NCI-H187 (cell line): Measurements from ENCODE around the gene GOLGA2.

Experiments used
- DNase-seq, 2 experiments: peaks; one replicate each; lab custom pipeline; 2025; lab: John Stamatoyannopoulos, UW

Gene GOLGA2

GRCh38 chr9:128257907-128258306 lies 17.9 kb downstream of the GOLGA2 start:
- DNase-seq: no peak

DNA sequence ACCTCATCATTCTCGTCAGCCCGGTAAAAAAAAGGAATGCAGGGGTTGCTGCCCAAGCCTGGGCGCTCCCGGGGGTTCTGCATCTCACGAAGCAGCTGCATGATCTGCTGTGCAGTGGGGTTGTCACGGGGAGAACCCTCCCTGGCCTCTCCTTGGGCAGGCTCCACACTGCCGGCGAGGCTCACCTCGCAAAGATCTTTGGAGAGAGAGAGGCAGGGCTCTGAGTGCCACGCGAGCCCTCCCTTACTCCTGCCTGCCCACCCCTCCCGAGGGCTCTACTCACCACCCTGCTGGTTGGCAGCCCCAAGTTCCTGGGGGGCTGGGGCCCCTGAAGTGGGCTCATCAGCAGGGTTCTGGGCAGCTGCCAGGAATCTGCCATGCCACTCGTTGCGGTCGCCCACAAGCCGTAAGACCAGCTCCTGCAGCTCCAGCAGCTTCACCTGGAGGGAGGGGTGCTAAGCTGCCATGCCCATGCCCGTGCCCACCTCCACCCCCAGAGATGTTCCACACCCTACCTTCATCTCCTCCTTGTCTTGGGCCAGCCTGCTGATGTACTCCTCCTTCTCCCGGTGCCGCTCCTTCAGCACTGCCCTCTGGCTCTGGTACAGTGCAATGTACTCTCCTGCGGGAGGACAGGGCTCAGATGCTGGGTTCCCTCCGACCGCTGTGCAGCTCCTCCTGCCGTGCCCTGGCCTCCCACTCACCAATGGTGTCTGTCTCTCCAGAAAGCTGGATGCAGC lies 18.6 kb downstream of the GOLGA2 start:
- no peak for DNase-seq

- DNase-seq: no peak
Measured at GRCh38 chr9:128254855-128255759, 20.7 kb downstream of the GOLGA2 start.

DNA sequence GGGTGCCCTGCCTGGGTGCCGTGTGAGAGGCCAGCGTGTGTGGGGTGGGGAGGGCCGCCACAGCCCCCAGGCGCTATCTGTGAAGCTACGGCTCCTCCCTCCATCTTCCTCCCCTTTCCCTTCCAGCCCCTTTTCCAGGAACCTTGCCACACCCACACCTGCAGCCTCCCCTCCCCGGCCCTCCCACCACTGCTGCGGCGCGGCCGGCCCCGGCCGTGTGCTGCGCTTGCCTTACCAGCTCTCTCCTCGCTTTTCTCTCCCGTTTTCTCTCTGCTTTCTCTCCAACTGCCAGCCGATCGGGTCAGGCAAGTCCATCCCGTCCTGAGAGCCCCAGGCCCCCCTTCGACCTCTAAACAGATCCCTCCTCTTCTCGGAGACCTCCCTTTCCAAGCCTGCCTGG lies 21.4 kb downstream of the GOLGA2 start:
- no peak for DNase-seq

- DNase-seq: no peak
Measured at GRCh38 chr9:128253991-128254346, 21.8 kb downstream of the GOLGA2 start.

- no peak for DNase-seq
Measured at GRCh38 chr9:128253140-128253990, 22.4 kb downstream of the GOLGA2 start.

- no peak for DNase-seq
Measured at GRCh38 chr9:128252317-128253139, 23.3 kb downstream of the GOLGA2 start.

DNA sequence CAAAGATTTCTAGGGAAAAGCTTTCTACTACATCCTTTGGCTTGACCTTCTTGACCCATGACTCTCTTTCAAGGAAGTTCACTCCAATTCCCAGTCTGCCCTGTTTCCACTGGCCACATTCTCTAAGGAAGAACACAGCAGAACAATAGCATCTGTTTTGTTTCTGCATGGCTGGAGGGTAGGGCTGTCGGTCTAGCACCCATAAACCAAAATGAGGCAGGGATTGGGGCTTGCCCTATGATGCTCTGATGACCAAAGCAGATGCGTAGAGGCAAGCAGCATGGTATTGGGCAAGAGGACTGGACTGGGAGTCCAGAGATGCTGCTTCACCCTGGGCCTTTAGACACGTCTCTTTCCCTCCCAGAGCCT lies 24.1 kb downstream of the GOLGA2 start:
- no peak for DNase-seq

GRCh38 chr9:128250839-128251731 lies 24.7 kb downstream of the GOLGA2 start:
- DNase-seq: no peak

DNA sequence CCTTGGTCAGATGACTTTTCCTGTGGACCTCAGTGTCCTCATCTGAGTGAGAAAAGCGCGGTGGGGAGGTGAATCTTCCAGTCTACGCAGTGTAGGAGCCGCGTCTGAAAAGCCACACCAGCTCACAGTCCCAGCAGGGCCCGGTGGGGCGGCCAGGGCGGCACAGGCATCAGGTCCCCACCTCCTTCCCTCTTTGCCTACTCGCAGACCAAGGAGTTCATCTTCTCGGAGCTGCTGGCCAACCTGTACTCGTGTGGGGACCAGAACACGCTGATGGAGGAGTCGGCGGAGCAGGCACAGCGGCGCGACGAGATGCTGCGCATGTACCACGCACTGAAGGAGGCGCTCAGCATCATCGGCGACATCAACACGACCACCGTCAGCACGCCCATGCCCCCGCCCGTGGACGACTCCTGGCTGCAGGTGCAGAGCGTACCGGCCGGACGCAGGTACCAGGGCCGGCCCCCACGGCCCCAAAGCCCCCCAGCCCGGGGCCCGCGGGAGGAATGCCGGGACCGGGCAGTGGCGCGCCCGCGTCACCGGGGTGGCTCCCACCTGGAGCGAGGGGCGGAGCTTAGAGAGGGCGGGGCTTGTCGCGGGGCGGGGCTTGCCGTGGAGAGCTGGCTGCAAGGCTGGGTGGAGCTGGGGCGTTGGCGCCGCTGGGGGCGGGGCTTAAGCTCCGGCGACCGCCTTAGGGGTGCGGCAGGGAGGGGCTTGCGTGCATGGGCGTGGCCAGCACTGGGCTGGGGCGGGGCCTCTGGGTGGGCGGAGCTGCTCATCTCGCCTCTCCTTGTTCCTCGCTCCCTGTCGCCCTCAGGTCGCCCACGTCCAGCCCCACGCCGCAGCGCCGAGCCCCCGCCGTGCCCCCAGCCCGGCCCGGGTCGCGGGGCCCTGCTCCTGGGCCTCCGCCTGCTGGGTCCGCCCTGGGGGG lies 25.6 kb downstream of the GOLGA2 start:
- peak; percentile 63 to 64 for DNase-seq

DNA sequence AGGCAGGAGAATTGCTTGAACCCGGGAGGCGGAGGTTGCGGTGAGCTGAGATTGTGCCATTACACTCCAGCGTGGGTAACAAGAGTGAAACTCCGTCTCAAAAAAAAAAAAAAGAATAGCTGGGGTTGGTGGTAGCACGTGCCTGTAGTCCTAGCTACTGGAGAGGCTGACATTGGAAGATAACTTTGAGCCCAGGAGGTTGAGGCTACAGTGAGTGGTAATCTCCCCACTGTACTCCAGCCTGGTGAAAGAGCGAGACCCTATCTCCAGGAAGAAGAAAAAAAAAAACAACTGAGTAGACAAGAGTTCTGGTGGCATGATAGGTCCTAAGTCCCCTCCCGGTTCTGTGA lies 26.3 kb downstream of the GOLGA2 start:
- DNase-seq: no peak

DNA sequence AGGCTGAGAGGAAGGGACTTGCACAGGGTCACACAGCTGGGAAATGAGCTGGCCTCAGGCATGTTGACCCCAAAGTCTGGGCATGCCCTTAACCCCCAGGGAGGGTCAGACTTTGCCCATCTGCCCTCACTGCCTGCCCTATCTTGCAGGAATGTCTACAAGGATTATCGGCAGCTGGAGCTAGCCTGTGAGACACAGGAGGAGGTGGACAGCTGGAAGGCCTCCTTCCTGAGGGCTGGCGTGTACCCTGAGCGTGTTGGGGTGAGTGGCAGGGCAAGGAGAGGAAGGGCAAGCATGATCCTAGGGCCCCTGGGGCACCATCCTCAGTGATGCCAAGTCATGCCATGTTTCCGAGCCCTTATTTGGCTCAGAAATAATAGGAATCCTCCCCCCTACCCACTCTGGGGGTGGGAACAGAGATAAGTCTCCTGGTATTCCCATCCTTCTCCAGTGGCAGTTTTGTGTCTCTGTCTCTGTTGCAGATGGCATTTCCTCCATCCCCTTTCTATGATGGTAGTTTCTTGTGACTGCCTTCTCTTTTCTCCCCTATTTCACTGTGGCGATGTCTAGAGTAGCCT lies 28.5 kb downstream of the GOLGA2 start:
- no peak for DNase-seq

DNA sequence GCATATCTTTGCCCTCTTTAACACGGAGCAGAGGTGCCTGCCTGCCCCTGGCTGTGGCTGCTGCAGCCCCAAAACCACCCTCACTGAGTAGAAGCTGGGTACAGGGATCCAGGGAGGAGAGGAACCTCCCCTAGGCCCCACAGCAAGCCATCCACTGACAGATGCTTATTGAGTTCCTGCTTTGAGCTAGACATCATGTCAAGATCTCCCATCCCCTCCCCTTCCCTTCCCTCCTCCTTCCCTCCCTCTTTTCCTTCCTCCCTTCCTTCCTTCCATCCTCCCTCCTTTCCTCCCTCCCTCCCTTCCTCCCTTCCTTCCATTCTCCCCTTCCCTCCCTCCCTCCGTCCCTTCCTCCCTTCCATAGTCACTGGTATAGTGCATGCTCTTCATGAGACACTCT lies 29.3 kb downstream of the GOLGA2 start:
- DNase-seq: no peak

- no peak for DNase-seq
Measured at GRCh38 chr9:128245421-128246151, 30.2 kb downstream of the GOLGA2 start.

DNA sequence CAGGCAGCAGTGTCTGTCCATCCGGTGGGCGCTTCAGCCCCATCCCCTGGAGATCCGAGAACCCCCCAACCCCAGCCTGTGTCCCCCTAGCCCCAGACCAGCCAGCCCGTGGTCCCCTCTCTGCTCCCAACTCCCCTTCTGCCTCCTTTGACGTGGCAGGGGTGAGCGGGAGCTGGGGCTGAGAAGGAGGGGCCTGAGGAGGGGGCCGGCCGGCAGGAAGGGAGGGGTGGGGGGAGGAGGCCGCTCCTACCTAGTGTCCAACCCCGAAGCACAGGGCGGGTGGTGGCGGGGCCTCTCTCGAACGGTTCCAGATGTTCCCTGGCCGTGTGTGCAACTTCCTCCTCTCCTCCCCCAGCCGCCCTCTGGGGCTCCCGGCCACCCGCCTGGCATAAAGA lies 31.0 kb downstream of the GOLGA2 start:
- no peak for DNase-seq

- no peak for DNase-seq
Measured at GRCh38 chr9:128244091-128244836, 31.5 kb downstream of the GOLGA2 start.

DNA sequence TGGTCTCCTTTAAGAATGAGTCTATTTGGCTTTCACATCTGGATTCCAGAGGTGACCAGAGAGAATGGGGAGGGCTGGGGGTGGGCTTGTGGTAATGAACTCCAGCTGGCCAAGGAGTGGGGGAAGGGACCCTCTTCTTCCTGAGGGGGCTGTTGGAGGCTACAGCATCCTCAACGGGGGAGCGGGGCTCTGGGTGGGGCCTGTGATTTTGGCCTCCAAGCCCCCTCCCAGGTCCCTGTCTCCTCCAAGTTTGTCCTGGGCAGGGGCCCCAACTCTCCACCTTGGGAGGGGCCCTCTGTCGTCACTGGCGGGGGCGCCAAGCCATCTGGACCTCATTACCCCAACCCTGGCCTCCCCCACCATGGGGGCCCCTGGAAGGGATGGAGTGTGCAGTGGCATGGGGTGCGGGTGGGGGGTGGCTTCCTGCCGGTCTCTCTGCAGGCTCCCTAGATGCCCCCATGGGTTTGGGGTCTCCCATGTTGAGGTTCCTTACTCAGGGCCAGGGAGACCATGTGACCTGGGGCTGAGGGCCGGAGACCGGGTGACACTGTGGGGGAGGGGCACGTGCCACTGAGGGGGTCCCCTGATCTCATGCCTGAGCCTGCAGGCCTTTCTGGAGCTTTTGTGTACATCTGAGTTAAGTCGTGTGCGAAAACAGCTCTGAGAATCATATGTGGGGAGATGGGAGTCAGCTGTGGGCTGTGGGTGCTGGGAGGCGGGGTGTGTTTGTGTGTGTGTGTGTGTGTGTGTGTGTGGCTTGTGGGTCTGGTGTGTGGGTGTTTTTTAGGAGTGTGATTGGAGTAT lies 32.4 kb downstream of the GOLGA2 start:
- DNase-seq: no peak
